HG03280 (cell line): ENCODE results near the gene GORASP1.
A peak's percentile ranks its signal among the peaks of the same experiment; 100 is the strongest.
"Not testable (repeated sequence)": the region's sequence is repeated elsewhere in the genome, so short reads cannot be mapped to it uniquely, and the experiment has no call there.

ENCODE experiments used
- ATAC-seq: cut with Tn5 transposase; IDR thresholded peaks from one replicate; pipeline ENCODE4 v1.9.1; 2021; ENCODE audit warnings: mild to moderate bottlenecking, moderate library complexity; ENCODE audit not compliant: unreplicated experiment

The GORASP1 gene

DNA sequence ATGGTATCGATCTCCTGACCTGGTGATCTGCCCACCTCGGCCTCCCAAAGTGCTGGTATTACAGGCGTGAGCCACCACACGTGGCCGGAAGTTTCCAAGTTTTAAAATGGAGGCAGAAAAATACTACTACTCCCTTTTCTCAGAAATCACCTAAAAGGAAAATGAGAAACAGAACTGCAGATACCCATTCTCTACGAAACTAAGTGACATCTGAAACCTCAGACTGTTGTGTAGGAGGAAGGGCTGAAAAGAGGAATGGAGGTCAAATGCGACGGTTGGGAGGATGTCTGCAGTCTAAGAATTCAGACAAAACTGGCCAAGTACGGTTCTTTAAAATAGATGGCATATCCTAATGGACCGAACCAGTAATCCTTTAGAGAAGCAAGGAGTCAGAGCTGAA, 31.5 kb downstream of the GORASP1 start:
- no peak for ATAC-seq

- ATAC-seq: no peak
Observed at GRCh38 chr3:39068556-39068955, 38.9 kb downstream of the GORASP1 start.

GRCh38 chr3:39067286-39067685, 40.1 kb downstream of the GORASP1 start:
- no peak for ATAC-seq

DNA sequence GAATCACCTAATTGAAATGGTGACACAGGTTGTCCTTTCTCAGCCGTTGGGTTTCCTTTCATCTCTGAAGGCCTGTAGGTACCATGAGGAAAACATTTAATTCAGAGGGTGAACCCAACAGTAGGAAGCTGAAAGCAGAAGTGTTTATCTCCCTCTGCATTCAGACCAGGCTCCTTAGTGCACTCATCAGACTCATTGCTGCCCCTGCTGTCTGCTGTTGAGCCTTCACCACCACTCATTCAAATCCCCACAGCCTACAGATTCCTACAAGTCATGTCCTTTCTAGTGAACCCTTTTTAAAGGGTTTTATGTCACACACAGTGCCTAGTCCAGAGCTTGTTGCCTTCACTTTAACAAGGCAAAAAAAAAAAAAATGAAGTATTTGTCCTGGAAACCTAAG, 42.2 kb downstream of the GORASP1 start:
- ATAC-seq: peak; percentile 98

GRCh38 chr3:39064646-39065045, 42.8 kb downstream of the GORASP1 start:
- no peak for ATAC-seq

DNA sequence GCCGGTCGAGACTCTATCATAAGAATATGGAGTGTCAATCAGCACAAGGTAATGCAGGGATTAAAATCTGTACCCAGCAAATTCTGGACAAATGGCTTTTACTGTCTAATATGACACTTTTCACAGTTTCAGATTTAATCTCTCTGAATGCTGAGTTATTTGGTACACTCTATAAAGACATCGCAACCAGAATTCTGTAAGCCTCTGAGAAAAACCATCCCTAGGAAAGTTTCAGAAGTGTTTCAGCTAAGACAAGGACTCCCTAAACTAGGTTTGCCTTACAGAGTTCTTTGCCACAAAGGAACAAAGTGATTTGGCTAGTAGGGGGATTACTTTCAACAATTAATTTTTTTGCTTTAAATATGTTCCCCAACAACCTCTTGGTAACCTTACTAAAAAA, 44.3 kb downstream of the GORASP1 start:
- no peak for ATAC-seq

GRCh38 chr3:39062180-39062579, 45.2 kb downstream of the GORASP1 start:
- ATAC-seq: no peak

- ATAC-seq: not testable (repeated sequence)
Observed at GRCh38 chr3:39061228-39061627, 46.2 kb downstream of the GORASP1 start.

DNA sequence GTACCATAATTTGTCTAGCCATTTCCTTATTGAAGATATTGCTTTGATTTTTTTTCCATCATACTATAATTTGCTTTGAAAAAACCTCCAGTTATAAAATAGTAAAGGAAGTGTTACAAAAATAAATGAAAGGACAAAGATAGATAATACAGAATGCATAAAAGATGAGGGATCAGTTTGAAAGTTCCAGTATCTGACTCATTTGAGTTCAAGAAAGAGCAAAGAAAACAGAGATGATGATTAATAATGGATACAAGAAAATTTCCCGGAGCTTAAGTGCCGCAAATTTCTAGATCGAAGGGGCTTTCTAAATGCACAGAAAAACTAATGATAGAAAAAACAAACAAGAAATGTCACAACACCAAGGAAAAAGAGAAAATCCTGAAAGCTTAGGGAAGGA, 51.3 kb downstream of the GORASP1 start:
- no peak for ATAC-seq

DNA sequence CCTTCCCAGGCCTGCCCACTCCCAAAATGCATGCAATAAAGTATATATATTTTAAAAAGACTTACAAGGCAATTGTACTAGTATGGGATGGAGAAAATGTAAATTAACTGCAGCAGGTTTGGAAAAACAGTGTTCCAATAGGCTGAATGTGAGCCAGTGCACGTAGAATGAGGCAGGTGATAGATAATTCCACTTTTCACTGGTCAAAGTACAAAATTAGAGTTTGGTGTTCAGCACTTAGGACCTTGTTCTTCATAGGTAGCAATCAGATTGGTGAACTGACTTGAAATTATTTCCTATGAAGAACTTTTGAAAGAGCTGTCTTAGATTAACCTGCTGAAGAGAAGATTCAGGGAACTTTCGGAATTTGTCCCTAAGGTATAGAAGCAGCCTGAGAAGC, 53.7 kb downstream of the GORASP1 start:
- ATAC-seq: no peak

GRCh38 chr3:39052583-39052982, 54.8 kb downstream of the GORASP1 start:
- no peak for ATAC-seq

DNA sequence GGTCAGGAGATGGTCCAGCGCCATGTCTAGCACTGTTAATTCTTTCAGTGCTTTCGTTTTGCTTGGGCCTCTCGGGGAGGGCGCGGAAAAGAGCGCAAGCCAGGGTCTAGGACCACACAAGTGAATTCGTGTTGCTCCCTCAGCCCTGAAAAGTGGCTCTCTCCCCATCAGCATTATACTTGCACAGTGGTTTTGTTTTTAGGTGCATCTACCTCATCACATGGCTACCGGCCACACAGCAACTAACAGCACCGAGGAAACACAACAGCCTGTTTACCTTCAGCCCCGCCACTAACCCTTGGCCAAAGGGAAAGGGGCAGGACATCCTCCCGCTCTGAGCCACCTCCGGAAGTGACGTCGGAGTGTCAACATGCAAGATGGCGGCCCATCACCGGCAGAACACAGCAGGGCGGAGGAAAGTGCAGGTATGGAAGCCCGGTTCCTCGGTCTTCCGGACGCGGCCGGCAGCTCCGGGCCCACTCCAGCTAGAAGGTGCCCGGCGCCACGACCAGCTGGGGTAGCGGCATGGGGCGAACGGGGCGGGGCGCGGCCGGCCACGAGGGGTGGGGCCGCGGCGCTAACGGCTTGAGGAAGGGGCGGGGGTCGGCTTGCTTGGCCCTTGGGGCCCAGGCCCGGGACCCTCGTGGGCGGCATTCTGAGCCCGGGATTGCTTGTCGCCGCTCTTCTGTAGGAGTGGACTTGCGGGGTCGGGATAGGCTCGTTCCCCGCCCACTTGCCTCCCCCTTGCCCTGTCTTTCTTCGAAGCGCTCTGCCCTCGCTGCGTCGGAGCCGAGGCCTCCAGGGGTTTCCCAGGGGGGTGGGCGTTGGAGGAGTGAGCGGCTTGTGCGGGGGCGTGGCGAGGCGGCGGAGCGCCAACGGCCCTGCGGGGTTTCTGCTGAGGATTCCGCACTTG, 55.5 kb downstream of the GORASP1 start, which contains the start of the genes SCN11A and WDR48:
Gene SCN11A (minus strand): TSS at position 296 of the 913 bp plus-strand sequence. CDS start 101,582 bp downstream, outside the sequence.
Gene WDR48 (plus strand): TSS at position 368 of the 913 bp plus-strand sequence. CDS start 10 bp downstream, at position 378.
- ATAC-seq: peak; percentile 99

DNA sequence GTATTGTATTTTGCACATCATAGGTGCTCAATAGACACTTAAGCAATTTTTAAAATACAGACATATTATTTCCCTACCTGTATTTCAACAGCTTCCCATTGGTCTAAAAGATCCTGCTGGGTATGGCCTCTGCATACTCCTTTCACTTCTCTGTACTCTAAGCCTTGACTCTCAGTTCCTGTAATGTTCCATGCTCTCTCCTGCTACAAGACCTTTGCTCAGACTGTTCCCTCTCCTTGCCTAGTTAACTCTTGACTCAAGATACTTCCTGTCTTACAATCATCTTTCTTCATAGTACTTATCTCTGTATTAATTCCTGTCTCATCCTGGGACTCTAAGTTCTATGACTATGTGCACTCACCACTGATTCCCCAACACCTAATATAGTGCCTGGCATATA, 57.4 kb downstream of the GORASP1 start:
- no peak for ATAC-seq
